ENCODE results near the gene RHOT2.

RHOT2 gene

DNA sequence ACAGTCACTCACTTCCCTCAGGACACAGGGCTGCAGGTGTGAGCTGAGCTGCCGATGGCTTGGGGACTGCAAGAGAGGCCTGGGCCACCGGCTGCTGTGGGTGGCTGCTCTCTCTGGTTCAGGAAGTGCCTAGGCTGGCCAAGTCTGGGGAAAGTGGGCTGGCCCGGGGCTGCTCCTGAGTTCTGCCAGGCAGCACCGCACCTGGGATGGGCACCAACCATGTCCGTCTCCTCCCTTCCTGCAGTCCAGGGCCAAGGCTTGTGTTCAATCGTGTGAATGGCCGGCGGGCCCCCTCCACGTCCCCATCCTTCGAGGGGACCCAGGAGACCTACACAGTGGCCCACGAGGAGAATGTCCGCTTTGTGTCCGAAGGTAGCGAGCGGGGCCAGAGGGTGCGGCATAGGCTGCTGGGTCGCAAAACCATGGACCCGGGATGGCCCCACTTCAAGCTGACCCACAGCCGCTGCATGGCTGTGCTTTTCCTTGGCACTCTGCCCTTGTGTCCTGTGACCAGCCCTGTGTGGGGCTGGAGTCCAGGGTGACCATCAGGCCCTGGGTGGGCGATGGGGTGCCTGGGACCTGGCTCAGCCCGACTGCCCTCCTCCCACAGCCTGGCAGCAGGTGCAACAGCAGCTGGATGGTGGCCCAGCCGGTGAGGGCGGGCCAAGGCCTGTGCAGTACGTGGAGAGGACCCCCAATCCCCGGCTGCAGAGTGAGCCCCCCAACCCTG lies 20.6 kb upstream of the RHOT2 start:
- no peak for DNase-seq (ENCODE audit: low read depth)

DNA sequence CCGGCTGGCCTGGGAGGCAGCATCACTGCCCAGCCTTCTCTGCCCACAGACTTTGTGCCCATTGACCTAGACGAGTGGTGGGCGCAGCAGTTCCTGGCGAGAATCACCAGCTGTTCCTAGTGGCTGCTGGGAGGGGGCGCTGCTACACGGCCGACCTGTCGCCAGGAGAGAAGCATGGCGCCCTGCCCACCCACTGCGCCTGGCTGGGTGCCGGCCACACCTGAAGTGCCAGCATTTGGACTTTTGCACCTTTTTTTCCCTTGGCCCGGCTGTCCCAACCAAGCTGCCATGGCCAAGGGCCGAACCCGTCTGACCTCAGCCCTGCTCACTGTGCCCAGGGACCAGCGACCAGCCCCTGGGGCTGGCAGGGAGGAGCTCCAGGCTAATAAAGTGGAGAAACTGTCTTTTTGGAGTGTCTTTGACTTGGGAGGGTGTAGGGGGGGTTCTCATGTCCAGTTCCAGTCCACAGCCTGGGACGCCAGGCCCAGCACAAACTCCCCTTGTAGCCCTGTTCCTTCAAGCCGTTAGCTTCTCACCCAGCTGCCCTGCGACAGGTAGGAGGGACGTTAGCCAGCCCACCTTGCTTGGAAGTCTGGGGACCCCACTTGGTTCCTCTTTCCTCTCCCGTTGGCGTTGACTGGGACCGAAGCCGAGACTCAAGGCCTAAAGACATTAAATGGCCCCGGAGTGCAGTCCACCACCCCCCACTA lies 19.7 kb upstream of the RHOT2 start:
- no peak for DNase-seq (ENCODE audit: low read depth)

DNA sequence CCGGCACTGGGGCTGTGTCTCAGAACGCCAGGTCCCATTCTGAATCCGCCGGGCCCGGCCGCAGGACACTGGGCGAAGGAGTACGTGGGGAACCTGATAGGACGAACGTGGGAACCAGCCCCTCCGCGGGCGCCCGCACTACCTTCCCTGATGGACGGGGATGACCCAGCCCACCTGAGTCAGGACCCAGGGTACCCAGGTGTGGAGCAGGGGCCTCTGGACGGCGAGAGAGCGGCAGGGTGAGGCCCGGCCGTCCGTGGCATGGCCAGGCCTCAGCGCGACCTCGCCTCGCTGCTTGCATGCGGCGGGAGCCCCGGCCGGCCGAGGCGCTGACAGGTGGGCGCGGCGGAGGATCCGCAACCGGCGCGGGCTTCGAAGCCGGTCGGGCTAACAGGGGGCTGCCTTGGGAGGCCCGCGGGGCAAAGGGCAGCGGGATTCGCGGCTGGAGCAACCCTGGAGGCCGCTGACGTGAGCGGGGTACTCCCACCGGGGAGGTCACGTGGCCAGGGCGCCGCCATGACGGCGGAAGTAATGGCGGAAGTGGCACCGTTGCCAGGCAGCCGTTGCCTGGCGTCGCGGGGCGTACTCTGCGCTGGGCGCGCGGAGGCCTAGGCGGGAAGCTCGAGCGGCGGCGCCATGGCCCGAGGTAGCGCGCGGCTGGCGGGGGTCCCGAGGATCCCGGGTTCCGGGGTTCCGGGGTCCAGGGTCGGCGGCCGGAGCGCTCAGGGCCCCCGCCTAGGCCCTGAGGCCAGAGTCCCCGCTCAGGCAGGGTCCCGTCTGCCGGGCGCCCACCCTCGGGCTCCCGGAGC lies 18.9 kb upstream of the RHOT2 start, which contains the start of gene WDR90:
Gene WDR90 (plus strand): TSS at position 585 of the 809 bp plus-strand sequence. CDS start 52 bp downstream, at position 637.
- peak; percentile 91 for DNase-seq (ENCODE audit: low read depth)

DNA sequence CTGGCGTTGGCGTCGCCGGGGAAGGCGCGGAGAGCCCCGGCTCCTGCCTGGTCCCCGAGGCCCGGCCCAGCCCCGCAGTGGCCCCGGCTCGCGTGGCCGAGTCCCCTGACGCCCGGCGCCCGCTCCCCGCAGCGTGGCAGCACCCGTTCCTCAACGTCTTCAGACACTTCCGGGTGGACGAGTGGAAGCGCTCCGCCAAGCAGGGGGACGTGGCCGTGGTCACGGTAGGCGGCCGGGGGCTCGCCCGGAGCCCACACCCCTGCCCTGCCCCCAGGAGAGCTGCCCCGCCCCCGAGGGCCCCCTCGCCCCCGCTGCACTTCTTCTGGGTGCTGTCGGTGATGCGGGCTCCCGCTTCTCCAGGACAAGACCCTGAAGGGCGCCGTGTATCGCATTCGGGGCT lies 18.3 kb upstream of the RHOT2 start:
- DNase-seq (ENCODE audit: low read depth), result no peak

DNA sequence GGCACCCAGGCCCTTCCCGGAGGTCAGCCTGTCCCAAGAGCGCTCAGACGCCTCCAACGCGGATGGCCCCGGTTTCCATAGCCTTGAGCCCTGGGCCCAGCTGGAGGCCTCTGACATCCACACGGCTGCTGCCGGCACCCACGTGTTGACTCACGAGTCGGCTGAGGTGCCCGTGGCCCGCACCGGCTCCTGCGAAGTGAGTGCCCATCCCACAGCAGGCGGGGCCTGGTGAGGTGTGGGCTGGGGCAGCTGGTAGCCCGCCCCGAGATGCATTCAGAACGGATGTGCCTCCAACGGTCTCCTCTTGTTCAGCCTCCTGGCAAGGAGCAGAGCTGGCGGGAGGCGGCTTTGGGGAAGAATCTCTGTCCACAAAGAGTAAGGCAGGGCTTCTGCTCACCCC lies 16.1 kb upstream of the RHOT2 start:
- no peak for DNase-seq (ENCODE audit: low read depth)

DNA sequence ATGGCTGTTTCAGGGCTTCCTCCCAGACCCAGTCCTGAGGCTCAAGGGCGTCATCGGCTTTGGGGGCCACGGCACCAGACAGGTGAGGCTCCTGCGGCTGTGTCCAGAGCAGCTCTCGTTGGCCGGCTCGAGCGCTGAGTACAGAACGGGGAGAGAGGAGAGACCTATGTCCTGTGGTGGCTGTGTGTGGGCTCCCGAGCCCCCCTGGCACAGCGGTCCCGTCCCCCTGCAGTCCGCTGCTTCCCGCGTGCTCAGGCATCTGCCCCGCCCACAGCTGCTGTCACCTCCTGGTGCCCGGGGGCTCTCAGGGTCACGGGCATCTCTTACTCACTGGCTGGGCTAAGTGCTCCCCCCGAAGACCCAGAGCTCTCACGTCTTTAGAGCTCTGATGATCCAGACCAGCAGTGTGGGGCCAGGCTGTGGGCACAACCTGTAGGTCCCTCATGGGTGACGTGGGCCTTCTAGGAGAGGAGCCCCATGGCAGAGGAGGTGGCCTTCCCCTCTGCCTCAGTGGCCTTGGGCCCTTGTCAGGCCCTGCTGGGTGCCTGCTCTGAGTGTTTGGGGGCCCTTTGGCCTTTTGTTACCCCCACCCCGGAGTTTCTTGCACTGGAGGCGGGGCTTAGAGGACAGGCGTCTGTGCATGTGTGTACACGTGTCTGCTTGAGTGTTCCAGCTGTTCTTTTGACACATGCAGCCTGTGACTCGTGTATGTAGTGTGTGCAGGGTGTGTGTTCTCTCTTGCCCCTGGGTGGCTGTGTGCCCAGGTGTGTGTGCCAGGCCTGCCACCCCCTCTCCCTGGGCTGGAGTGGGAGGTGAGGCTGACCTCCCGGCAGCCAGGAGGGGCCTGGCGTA lies 15.3 kb upstream of the RHOT2 start:
- DNase-seq (ENCODE audit: low read depth), result no peak

DNA sequence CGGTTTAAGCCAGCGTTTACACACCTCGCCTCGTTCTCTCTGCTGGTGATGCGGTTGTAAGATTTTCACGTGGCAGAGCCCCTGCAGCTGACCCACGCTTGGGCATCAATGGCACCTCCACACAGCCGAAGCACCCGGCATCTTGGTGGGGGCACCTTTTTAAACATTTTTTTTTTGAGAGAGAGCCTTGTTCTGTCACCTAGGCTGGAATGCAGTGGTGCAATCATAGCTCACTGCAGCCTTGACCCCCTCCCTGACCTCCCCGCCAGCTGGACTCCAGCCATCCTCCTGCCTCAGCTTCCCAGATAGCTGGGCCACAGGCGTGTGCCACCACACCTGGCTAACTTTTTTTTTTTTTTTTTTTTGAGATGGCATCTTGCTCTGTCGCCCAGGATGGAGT lies 13.9 kb upstream of the RHOT2 start:
- DNase-seq (ENCODE audit: low read depth), result no peak

DNA sequence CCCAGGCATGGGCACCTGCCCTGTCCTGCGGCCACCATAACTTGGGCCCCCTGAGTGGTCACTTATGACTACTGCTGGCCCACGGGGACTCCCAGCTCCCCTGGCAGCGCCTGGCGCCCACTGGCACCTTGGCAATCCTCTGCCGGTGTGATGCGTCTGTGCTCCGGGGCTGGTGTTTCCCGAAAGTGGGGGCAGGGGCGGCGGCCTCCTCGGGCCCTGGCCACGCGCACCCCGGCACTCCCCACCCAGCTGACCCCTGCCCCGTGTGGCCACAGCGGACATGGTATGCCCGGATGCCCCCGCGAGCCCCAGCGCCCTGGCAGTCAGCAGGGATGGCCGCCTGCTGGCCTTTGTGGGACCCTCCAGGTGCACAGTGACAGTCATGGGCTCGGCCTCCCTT lies 10.4 kb upstream of the RHOT2 start:
- DNase-seq (ENCODE audit: low read depth), result no peak

DNA sequence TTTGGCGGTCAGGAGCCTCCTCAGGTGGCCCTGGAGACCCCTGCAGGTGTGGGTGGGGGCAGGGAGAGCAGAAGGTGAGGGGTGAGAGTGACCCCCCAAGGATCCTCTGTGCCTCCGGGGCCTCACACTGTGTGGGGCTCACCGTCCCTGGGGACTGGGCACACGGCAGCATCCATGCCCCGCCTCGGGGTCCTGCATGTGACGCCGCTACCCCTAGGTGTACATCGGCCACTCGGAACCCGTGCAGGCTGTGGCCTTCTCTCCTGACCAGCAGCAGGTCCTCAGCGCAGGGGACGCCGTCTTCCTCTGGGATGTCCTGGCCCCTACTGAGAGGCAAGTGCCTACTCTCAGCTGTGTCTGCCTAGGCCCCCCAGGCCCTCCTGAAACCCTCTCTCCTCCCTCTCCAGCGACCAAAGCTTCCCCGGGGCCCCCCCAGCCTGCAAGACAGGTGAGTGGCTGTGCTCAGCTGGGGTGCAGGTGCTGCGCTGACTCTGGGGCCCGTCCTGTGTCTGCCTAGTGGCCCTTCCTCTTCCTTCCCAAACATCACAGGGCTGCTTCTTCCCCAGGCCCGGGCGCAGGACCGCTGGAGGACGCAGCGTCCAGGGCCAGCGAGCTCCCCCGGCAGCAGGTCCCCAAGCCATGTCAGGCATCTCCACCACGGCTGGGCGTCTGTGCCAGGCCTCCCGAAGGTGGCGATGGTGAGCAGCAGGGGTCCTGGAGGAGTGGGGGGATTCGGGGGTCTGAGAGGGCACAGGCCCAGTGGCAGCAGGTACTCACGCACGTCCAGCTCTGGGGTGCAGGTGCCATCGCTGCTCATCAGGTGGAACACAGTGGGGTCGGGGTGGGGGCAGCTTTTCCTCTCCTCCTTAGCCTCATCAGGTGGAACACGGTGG lies 9.0 kb upstream of the RHOT2 start:
- no peak for DNase-seq (ENCODE audit: low read depth)

DNA sequence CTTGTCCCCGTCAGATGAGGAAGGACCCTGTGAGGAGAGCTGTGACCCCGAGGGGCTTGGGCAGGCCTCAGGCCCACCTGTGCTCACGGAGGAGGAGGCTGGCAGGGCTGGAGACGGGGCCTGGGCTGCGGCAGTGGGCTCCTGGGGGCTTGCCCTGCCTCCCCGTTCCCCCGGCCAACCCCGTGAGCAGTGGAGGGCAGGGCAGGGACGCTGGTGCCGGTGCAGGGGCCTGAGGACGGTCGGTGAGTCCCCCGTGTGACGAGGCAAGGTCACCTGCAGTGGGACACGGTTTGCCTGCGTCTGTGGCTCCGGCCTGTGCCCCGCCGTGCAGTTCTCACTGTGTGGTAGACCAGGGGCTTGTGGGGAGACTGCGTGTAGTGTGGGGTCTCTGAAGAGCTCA lies 8.3 kb upstream of the RHOT2 start:
- DNase-seq (ENCODE audit: low read depth), result no peak

DNA sequence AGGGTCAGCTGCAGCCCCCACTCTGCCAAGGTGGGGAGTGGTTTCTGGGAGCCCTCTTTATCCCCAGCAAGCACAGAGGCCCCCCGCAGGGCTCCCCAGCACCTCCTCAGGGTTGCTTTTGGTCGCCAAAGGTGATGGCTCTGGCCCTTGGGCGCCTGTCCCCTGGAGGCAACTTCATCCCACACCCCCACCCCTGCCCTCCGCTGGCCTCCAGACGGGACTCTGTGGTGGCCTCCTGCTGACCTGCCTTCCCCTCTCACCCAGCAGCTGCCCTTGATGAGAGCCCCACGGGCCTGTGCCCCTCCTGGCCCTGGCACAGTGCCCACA lies 7.8 kb upstream of the RHOT2 start:
- no peak for DNase-seq (ENCODE audit: low read depth)

DNA sequence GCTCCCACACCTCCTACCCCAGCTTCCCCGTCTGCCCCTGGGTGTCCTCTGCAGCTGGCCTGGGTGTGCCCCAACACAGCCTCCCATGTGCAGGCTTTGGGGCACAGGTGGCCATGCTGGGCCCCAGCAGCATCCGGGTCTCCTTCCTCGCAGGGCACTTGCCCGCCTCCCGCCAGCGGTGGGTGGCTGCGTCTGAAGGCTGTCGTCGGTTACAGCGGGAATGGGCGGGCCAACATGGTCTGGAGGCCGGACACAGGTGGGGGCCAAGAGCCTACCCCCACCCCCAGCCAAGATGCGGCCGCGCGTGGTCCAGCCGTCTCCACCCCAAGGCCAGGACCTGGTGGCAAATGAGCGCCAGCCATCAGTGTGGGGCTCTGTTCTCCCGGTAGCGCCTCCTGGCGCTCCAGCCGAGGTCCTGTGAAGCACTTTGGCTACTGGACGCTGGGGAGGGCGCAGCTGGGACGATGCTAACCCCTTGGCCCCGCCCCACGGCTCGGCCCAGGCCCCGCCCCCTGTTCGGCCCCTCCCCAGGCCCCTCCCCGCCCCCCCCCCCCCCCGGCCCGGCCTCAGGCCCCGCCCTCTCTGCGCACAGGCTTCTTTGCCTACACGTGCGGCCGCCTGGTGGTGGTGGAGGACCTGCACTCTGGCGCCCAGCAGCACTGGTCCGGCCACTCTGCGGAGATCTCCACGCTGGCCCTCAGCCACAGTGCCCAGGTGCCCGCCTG lies 7.3 kb upstream of the RHOT2 start:
- peak; percentile 52 for DNase-seq (ENCODE audit: low read depth)

DNA sequence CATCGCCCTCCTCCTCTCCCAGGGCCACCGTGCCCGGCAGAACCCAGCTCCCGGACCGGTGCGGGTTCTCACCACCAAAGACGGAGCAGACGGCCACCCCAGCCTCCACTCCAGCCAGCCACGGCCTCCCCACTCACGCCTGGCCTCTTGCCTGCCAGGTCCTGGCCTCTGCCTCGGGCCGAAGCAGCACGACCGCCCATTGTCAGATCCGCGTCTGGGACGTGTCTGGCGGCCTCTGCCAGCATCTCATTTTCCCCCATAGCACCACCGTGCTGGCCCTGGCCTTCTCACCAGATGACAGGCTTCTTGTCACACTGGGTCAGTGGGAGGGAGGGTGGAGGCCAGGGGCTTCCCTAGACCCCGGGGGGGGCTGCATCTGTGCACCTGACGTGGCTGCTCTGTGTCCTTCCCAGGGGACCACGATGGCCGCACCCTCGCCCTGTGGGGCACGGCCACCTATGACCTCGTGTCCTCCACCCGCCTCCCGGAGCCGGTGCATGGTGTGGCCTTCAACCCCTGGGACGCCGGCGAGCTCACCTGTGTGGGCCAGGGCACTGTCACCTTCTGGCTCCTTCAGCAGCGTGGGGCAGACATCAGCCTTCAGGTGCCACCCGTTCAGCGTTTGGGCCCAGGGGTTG lies 6.6 kb upstream of the RHOT2 start:
- no peak for DNase-seq (ENCODE audit: low read depth)

DNA sequence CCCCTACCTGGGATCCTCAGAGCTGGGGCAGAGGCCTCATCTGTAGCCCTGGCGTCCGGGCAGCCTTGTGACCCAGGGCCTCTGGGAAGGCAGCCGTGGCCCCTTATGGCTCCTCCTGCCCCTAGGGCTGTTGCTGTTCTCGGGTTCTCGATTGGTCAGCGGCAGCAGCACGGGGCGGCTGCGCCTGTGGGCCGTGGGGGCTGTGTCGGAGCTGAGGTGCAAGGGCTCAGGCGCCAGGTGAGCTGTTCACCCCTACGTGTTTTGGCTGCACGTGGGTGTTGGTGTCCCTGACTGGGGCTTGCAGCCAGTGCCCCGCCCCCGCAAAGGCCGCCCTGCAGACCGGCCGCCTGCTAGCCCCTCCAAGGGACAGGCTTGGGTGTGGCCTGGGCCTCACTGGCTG lies 5.8 kb upstream of the RHOT2 start:
- DNase-seq (ENCODE audit: low read depth), result no peak

DNA sequence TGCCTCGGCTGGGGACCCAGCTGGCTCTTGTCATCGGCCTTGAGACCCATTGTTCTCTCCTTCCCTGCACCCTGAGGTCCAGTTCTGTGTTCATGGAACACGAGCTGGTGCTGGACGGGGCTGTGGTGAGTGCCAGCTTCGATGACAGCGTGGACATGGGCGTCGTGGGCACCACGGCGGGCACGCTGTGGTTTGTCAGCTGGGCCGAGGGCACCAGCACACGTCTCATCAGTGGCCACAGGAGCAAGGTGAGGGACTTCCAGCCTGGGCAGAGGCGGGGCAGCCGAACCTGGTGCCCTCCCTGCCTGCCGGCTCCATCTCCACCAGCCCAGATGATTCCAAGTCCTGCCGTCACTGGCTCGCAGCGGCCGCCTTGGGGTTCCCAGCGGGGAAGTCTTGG lies 5.3 kb upstream of the RHOT2 start:
- DNase-seq (ENCODE audit: low read depth), result no peak

DNA sequence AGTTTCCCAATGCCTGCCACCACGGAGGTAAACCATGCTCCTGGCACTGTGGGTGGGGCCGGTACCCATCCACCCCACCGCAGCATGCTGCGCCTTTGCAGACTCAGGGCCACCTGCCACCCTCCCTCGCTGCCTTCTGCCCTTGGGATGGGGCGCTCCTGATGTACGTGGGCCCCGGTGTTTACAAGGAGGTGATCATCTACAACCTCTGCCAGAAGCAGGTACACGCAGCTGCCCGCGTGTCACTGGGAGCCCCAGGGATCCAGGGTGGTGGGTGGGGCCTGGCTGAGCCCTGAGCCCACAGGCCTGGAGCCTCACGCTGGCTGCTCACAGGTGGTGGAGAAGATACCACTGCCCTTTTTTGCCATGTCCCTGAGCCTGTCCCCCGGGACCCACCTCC lies 1.4 kb upstream of the RHOT2 start:
- no peak for DNase-seq (ENCODE audit: low read depth)

DNA sequence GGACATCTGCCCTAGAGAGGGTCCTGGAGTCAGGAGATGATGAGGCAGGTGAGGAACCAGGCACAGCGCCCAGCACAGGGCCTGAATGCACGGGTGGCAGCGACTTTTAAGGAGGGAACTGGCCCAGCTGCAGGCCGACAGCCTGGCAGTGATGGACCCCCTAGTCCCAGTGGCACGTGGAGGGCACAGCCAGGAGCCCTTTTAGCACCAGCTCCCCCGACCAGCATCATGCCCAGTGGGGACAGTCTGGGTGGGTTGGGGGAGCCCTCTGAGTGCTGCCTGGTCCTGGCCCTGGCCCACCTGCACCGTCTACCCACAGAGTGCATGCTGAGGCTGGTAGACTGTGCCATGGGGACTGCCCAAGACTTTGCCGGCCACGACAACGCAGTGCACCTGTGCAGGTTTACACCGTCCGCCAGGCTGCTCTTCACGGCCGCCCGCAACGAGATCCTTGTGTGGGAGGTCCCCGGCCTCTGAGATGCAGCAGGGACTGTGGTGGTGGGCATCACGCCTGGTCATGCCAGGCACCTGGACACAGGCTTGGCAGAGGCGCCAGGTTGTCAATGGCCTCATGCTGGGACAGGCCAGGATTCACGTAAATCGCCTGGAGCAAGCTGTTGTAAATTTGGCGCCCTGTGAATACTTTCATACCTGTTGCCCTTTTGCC lies 686 bp upstream of the RHOT2 start:
- no peak for DNase-seq (ENCODE audit: low read depth)

DNA sequence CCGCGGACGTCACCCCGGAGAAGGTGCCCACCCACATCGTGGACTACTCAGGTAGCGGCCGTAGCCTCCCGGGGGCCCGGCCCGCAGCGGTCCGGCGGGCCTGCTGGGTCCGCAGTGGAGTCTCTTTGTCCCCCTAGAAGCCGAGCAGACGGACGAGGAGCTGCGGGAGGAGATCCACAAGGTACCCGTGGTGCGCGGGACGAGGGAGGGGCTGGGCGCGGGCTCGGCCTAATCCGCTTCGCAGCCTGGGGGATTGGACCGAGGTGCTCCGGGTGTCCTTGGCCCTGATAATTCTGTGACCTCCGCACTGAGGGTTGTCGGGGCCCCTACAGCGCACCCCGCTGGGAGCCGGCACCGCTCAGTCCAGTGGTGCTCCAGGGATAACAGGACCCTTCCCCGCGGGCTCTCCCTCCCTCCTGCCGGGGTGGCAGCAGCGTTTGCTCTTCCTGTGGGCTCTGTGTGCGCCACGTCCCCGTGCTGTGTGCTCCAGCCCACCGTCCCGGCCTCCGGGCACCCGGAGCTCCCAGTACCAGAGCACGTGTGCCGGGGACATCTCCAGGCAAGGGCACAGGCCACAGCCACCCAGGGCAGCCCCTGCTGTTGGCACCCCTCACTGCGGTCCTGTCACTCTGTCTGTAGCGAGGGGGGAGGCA lies 713 bp downstream of the RHOT2 start:
- no peak for DNase-seq (ENCODE audit: low read depth)

DNA sequence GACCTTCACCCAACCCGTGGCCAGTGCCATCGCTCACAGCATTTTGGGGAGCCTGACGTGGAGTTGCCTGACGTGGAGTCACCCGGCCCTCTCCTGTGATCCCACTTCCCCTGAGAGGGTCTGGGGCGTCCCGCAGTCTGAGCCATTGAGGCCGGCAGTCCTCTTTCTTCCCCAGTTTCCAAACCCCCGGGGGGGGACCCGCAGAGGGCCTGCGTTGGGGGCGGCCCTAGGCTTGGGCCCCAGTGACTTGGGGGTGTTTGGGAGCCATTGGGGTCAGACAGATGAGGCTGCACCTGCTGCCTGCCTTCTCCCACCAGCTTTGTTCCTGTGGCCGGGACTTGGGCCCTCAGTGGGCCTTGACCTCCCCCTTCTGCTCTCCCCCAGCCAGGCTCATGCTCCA lies 1.7 kb downstream of the RHOT2 start:
- no peak for DNase-seq (ENCODE audit: low read depth)

Data from activated T-helper 9 cell treated with anti-CD3 and anti-CD28 coated beads, Interleukin-2, amount 50 U/mL, for 16 hours (primary cell).